ENCODE measurements around the gene UBR2. TPM values are rescaled to one million over a fixed set of nuclear protein-coding genes. Genes with fewer than 3 reads are reported as not detected.

Gene UBR2
- total RNA-seq, 1 donor from 2014 or later: 20.9 TPM

DNA sequence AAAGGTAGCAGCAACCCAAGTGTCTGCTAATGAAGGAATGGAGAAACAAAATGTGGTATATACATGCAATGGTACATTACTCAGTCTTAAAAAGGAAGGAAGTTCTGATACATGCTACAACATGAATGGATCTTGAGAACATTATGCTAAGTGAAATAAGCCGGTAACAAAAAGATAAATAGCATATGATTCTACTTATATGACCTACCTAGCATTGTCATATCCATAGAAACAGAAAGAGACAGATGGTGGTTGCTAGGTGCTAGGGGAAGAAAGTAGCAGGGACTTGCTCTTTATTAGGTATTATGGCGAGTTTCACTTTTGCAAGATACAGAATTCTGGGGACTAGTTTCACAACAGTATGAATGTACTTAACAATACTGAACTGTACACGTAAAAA lies 46.6 kb downstream of the UBR2 start:
- Mint-ChIP-seq H3K4me3 (ENCODE audit: unreplicated experiment) (no peak overlapping the region), H3K27me3 (ENCODE audit: low read depth) (no peaks in the 10 kb centered on the region), H3K36me3 (ENCODE audit: low read depth) (peaks cover 11% of the 10 kb centered on the region), H3K4me1 (ENCODE audit: low read depth) (no peaks in the 10 kb centered on the region), H3K27ac (ENCODE audit: unreplicated experiment) (no peak overlapping the region), H3K9me3 (ENCODE audit: low read depth) (no peaks in the 10 kb centered on the region)
- TF ChIP-seq, protein P1, sequence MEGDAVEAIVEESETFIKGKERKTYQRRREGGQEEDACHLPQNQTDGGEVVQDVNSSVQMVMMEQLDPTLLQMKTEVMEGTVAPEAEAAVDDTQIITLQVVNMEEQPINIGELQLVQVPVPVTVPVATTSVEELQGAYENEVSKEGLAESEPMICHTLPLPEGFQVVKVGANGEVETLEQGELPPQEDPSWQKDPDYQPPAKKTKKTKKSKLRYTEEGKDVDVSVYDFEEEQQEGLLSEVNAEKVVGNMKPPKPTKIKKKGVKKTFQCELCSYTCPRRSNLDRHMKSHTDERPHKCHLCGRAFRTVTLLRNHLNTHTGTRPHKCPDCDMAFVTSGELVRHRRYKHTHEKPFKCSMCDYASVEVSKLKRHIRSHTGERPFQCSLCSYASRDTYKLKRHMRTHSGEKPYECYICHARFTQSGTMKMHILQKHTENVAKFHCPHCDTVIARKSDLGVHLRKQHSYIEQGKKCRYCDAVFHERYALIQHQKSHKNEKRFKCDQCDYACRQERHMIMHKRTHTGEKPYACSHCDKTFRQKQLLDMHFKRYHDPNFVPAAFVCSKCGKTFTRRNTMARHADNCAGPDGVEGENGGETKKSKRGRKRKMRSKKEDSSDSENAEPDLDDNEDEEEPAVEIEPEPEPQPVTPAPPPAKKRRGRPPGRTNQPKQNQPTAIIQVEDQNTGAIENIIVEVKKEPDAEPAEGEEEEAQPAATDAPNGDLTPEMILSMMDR (IDR thresholded peaks at IDR 0.05): no peak
- DNase-seq (ENCODE audit: low spot score): no peak

DNA sequence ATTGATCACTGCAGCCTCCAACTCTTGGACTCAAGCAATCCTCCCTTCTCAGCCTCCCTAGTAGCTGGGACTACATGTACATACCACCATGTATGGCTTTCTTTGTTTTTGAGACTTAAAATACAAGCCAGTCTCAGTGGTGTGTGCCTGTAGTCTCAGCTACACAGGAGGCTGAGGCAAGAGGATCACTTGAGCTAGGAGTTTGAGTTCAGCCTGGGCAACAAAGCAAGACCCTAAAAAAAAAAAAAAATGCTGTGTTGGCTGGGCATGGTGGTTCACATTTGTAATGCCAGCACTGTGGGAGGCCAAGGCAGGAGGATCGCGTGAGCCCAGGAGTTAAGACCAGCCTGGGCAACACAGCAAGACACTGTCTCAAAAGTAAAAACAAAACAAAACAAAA lies 51.7 kb downstream of the UBR2 start:
- TF ChIP-seq, protein P1 (IDR thresholded peaks at IDR 0.05): no peak
- Mint-ChIP-seq H3K4me3 (ENCODE audit: unreplicated experiment) (no peak overlapping the region), H3K27ac (ENCODE audit: unreplicated experiment) (no peak overlapping the region), H3K27me3 (ENCODE audit: low read depth) (no peaks in the 10 kb centered on the region), H3K9me3 (ENCODE audit: low read depth) (no peaks in the 10 kb centered on the region), H3K4me1 (ENCODE audit: low read depth) (no peaks in the 10 kb centered on the region), H3K36me3 (ENCODE audit: low read depth) (peaks cover 15% of the 10 kb centered on the region)
- no peak for DNase-seq (ENCODE audit: low spot score)

DNA sequence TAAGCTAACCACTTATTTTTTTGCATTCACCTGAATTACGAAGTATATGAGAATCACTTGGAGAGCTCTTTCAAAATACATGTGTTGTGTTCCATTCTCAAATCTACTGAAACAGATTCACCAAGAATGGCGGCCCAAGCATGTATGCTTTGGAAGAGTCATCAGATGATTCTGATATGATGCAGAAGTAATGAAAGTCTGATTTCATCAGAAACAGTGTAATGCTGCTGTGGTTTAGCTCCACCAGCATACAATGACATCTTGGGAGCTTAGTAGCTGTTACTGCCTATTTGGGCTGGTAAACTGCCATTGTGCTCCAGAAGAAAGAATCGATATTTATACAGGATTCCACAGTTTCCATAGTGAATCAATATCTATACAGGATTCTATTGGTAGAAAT lies 52.9 kb downstream of the UBR2 start:
- no peak overlapping the region for H3K27ac Mint-ChIP-seq (ENCODE audit: unreplicated experiment)
- H3K9me3 Mint-ChIP-seq (ENCODE audit: low read depth): no peaks in the 10 kb centered on the region
- TF ChIP-seq, protein P1 (IDR thresholded peaks at IDR 0.05): no peak
- H3K27me3 Mint-ChIP-seq (ENCODE audit: low read depth): no peaks in the 10 kb centered on the region
- no peaks in the 10 kb centered on the region for H3K4me1 Mint-ChIP-seq (ENCODE audit: low read depth)
- no peak for DNase-seq (ENCODE audit: low spot score)
- peaks cover 20% of the 10 kb centered on the region for H3K36me3 Mint-ChIP-seq (ENCODE audit: low read depth)
- no peak overlapping the region for H3K4me3 Mint-ChIP-seq (ENCODE audit: unreplicated experiment)

GRCh38 chr6:42618105-42618504 lies 54.3 kb downstream of the UBR2 start:
- H3K9me3 Mint-ChIP-seq (ENCODE audit: low read depth): no peaks in the 10 kb centered on the region
- no peak overlapping the region for H3K4me3 Mint-ChIP-seq (ENCODE audit: unreplicated experiment)
- DNase-seq (ENCODE audit: low spot score): no peak
- no peaks in the 10 kb centered on the region for H3K4me1 Mint-ChIP-seq (ENCODE audit: low read depth)
- TF ChIP-seq, protein P1 (IDR thresholded peaks at IDR 0.05): no peak
- no peak overlapping the region for H3K27ac Mint-ChIP-seq (ENCODE audit: unreplicated experiment)
- H3K36me3 Mint-ChIP-seq (ENCODE audit: low read depth): peaks cover 18% of the 10 kb centered on the region
- H3K27me3 Mint-ChIP-seq (ENCODE audit: low read depth): no peaks in the 10 kb centered on the region

GRCh38 chr6:42618686-42619085 lies 54.9 kb downstream of the UBR2 start:
- no peak for DNase-seq (ENCODE audit: low spot score)
- no peaks in the 10 kb centered on the region for H3K27me3 Mint-ChIP-seq (ENCODE audit: low read depth)
- no peaks in the 10 kb centered on the region for H3K9me3 Mint-ChIP-seq (ENCODE audit: low read depth)
- no peaks in the 10 kb centered on the region for H3K4me1 Mint-ChIP-seq (ENCODE audit: low read depth)
- no peak overlapping the region for H3K4me3 Mint-ChIP-seq (ENCODE audit: unreplicated experiment)
- TF ChIP-seq, protein P1 (IDR thresholded peaks at IDR 0.05): no peak
- peaks cover 18% of the 10 kb centered on the region for H3K36me3 Mint-ChIP-seq (ENCODE audit: low read depth)
- no peak overlapping the region for H3K27ac Mint-ChIP-seq (ENCODE audit: unreplicated experiment)

Measured in chondrocyte (in vitro differentiated cells).